GM23338 (cell line): ENCODE measurements around the gene ZNF438.

Experiments
- CREB1 ChIP-seq: fragments of 250-450 bp; sonication (Bioruptor Pico); IDR thresholded peaks from 2 replicates; pipeline ENCODE4 v1.5.0; 2020; ENCODE audit warnings: low read depth, mild to moderate bottlenecking, moderate library complexity
- EZH2 ChIP-seq: fragments of 200-600 bp; sonication (generic); IDR thresholded peaks from one replicate; pipeline ENCODE4 v1.8.0; 2017; ENCODE audit warnings: antibody characterized with exemption, mild to moderate bottlenecking, low read depth; ENCODE audit not compliant: unreplicated experiment
- POLR2AphosphoS5 ChIP-seq: IDR thresholded peaks from 2 replicates; pipeline ENCODE4 v1.6.1; 2016; ENCODE audit warnings: antibody characterized with exemption, low read depth
- STAT1 ChIP-seq: IDR thresholded peaks from one replicate; pipeline ENCODE4 v1.6.1; 2016; ENCODE audit warnings: antibody characterized with exemption; ENCODE audit not compliant: unreplicated experiment
- ZNF114 ChIP-seq: fragments of 250-450 bp; sonication (Bioruptor Pico); IDR thresholded peaks from 2 replicates; pipeline ENCODE4 v1.5.0; 2020; ENCODE audit warnings: mild to moderate bottlenecking, moderate library complexity
- TF ChIP-seq, protein P1 (sequence below), 2 experiments: fragments of 200-600 bp in 1 of 2; sonication (generic) in 1 of 2; conservative IDR thresholded peaks; 2 replicates each; pipeline versions ENCODE4 v1.5.1 to v1.6.1; 2016 to 2017; ENCODE audit warnings: antibody characterized with exemption in 2 of 2, low read depth in 2 of 2, mild to moderate bottlenecking in 2 of 2, moderate library complexity in 1 of 2
- TF ChIP-seq, protein P2 (sequence below): IDR thresholded peaks from one replicate; pipeline ENCODE4 v1.6.1; 2018; ENCODE audit warnings: antibody characterized with exemption; ENCODE audit not compliant: unreplicated experiment

DNA sequence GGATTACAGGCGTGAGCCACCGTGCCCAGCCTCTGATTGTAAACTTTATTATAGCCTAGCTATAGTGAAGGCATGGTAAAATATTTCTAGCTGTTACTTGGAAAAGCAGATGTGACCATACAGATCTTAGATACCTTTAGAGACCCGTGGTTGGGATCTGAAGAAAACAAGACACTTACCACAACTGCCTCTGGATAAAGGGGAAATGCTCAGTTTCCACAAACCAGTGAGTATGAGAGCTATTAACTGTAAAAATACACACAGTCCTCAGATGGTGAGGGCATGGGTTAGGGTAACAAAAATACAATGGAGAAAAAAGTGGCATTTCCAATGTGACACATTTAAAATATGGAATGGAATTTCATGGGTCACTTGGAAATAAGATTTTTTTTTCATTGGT lies 63.0 kb downstream of the ZNF438 start:
- TF ChIP-seq POLR2AphosphoS5 (no peak), ZNF114 (CRISPR knock-in tag) (no peak), CREB1 (no peak), EZH2 (no peak), STAT1 (no peak)
- TF ChIP-seq, protein P1, sequence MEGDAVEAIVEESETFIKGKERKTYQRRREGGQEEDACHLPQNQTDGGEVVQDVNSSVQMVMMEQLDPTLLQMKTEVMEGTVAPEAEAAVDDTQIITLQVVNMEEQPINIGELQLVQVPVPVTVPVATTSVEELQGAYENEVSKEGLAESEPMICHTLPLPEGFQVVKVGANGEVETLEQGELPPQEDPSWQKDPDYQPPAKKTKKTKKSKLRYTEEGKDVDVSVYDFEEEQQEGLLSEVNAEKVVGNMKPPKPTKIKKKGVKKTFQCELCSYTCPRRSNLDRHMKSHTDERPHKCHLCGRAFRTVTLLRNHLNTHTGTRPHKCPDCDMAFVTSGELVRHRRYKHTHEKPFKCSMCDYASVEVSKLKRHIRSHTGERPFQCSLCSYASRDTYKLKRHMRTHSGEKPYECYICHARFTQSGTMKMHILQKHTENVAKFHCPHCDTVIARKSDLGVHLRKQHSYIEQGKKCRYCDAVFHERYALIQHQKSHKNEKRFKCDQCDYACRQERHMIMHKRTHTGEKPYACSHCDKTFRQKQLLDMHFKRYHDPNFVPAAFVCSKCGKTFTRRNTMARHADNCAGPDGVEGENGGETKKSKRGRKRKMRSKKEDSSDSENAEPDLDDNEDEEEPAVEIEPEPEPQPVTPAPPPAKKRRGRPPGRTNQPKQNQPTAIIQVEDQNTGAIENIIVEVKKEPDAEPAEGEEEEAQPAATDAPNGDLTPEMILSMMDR (conservative IDR thresholded peaks at IDR 0.05; ENCODE audit: low read depth in 2 of 2) = no peak
- TF ChIP-seq, protein P2, sequence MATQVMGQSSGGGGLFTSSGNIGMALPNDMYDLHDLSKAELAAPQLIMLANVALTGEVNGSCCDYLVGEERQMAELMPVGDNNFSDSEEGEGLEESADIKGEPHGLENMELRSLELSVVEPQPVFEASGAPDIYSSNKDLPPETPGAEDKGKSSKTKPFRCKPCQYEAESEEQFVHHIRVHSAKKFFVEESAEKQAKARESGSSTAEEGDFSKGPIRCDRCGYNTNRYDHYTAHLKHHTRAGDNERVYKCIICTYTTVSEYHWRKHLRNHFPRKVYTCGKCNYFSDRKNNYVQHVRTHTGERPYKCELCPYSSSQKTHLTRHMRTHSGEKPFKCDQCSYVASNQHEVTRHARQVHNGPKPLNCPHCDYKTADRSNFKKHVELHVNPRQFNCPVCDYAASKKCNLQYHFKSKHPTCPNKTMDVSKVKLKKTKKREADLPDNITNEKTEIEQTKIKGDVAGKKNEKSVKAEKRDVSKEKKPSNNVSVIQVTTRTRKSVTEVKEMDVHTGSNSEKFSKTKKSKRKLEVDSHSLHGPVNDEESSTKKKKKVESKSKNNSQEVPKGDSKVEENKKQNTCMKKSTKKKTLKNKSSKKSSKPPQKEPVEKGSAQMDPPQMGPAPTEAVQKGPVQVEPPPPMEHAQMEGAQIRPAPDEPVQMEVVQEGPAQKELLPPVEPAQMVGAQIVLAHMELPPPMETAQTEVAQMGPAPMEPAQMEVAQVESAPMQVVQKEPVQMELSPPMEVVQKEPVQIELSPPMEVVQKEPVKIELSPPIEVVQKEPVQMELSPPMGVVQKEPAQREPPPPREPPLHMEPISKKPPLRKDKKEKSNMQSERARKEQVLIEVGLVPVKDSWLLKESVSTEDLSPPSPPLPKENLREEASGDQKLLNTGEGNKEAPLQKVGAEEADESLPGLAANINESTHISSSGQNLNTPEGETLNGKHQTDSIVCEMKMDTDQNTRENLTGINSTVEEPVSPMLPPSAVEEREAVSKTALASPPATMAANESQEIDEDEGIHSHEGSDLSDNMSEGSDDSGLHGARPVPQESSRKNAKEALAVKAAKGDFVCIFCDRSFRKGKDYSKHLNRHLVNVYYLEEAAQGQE = no peak
